GM19193 (cell line): Measurements from ENCODE around the gene TMEM266.

Experiments
- POLR2A ChIP-seq: IDR thresholded peaks from 4 replicates; pipeline ENCODE4 v1.6.1; 2011; ENCODE audit not compliant: insufficient read depth, insufficient read length; ENCODE audit errors: extremely low read depth

Gene TMEM266

DNA sequence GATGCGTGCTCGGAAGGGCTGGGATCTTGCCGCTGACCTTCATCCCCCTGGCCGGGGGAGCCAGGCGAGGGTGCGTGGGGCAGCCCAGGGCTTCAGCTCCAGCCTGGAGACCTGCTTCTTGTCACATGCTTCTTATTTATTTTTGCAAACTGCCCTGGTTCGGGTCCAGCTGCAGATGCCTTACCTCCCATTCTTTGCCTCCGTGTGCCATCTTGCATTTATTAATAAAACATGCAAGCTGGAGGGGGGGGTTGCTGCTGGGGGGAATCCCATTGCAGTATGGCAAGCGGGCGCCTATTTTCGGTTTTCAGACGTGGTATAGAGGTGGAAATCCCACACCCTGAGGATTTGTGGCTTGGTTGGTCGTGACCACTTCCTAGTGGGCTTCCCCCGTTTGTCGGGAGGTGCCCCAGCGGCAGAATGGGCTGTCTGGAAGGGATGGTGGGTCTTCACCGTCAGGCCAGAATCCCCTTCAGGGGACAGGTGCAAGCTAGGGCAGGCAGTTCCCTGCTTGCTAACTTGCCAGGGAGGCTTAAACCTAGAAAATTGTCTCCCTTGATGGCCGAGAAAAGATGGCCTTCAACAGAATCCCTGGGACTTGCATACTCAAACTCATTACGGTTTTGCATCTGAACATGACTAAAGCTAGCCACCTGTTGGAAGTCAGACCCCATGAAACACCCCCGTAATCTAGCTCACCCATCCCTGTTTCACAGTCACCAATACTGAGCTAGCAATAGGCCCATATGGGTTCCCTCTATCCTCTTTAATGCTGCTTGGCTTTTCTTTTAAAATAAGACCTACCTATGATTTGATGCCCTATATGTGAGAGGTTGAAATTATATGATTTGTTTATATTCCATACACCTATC is 569 bp downstream of the TMEM266 start:
- TF ChIP-seq POLR2A: no peak

GRCh38 chr15:76061700-76062099 is 1.9 kb downstream of the TMEM266 start:
- TF ChIP-seq POLR2A: no peak

- no peak for TF ChIP-seq POLR2A
Observed at GRCh38 chr15:76062286-76062685, 2.5 kb downstream of the TMEM266 start.

DNA sequence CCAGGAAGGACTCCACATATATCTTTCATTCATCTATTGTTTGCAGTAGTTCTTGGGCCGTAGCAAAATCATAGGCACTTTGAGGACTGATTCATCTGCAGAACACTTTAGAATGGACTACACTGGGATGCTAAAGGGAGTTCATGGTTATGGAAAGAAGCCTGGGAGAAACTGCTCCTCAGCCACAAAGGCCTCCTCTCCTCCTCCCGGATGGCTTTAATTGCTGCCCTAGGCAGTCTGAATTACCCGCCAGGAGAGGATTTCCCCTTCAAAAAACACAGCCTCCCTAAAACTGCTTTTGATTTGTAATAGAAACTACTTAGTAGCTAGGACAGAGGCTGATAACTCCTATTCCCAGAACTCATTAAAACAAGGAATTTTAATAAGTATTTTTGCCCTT is 4.6 kb downstream of the TMEM266 start:
- no peak for TF ChIP-seq POLR2A

- no peak for TF ChIP-seq POLR2A
Observed at GRCh38 chr15:76065245-76065644, 5.5 kb downstream of the TMEM266 start.

GRCh38 chr15:76065793-76066192 is 6.0 kb downstream of the TMEM266 start:
- TF ChIP-seq POLR2A: no peak

DNA sequence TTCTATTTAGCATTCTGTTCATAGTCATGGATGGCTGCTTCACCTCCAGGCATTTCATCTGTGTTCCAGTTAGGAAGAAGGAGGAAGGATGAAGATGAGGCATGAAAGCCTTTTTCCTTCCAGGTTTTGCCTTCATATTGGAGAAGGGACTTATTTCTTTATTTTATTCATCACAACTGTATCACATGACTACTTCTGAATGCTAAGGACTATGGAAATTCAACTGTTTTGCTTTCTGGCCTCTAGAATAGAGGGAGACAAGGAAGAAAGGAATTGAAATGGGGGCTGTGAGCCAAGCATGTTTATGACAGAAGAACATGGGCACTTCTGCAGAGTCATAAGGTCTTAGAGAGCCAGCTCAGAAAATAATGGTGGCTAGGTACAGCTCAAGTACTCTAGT is 10.4 kb downstream of the TMEM266 start:
- no peak for TF ChIP-seq POLR2A

DNA sequence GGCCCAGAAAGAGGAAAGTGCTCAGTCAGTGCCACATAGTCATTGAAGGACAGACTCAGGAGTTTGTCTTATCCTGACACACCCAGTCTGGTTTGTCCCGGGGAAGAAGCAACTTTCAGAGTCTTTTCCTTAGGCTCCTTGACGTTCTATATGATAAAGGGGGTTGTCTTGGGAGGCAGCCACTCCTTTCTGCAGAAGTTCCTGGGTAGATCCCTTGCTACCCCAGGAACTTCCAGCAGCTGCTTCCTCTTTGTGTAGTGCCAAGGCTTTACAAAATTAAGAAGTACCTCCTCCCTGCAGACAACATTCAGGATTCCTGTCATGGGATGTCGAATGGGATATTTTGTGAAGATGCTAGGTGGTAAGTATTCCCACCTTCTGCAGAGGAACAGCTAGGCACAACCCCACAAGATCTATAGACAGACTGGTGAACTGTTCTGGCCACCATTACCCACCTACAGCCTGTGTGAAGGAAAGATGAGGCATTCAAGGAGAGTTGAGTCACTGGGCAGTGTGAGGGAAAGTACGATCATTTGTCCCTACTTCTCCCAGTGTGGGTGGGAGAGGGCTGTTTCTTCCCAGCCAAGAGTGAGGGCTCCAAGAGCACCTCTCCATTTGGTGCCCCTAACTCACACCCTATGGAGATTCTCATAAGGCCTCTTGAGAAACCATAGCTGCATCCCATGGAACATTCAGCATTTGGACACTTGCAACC is 11.3 kb downstream of the TMEM266 start:
- no peak for TF ChIP-seq POLR2A

GRCh38 chr15:76071806-76072205 is 12.0 kb downstream of the TMEM266 start:
- TF ChIP-seq POLR2A: no peak

- TF ChIP-seq POLR2A: no peak
Observed at GRCh38 chr15:76073554-76073953, 13.8 kb downstream of the TMEM266 start.

- TF ChIP-seq POLR2A: no peak
Observed at GRCh38 chr15:76075046-76075445, 15.3 kb downstream of the TMEM266 start.

DNA sequence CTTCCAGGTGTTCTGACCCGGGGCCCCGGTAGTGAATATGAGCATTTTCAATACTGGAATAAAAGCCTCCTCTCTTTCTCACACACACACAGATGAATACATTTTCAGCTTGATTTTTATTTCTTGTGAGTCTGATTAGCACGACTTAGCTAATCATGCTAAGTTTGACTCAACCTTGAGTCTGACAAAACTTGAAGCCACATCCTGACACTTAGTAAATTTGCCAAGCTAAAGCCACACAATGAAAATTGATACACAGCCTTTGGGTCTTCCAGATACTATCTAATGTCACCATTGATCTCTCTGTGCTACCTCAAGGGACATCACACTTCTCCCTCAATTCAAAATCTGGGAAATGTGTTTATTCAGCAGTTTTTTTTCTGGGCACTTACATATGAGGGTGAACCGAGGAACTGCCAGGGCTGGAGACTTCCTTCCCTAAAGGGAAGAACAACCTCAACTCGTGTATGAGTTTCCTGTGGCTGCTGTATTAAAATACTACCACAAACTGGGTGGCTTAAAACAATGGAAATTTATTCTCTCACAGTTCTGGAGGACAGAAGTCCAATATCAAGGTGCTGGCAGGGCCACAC is 18.6 kb downstream of the TMEM266 start:
- no peak for TF ChIP-seq POLR2A

- TF ChIP-seq POLR2A: no peak
Observed at GRCh38 chr15:76084256-76084655, 24.5 kb downstream of the TMEM266 start.

- no peak for TF ChIP-seq POLR2A
Observed at GRCh38 chr15:76098685-76099084, 38.9 kb downstream of the TMEM266 start.

GRCh38 chr15:76099388-76099787 is 39.6 kb downstream of the TMEM266 start:
- TF ChIP-seq POLR2A: no peak

- TF ChIP-seq POLR2A: no peak
Observed at GRCh38 chr15:76100361-76100760, 40.6 kb downstream of the TMEM266 start.

GRCh38 chr15:76101655-76102054 is 41.9 kb downstream of the TMEM266 start:
- TF ChIP-seq POLR2A: no peak

GRCh38 chr15:76105391-76105790 is 45.6 kb downstream of the TMEM266 start:
- no peak for TF ChIP-seq POLR2A
